ENCODE measurements around the gene FFAR4. TPM values are rescaled to one million over a fixed set of nuclear protein-coding genes. Genes with fewer than 3 reads are reported as not detected.
"Not testable (repeated sequence)": the region's sequence is repeated elsewhere in the genome, so short reads cannot be mapped to it uniquely, and the experiment has no call there.

Gene FFAR4
- total and polyA plus RNA-seq, 2 of the 4 experiments (the other 2 are of a cell fraction), result not detected

DNA sequence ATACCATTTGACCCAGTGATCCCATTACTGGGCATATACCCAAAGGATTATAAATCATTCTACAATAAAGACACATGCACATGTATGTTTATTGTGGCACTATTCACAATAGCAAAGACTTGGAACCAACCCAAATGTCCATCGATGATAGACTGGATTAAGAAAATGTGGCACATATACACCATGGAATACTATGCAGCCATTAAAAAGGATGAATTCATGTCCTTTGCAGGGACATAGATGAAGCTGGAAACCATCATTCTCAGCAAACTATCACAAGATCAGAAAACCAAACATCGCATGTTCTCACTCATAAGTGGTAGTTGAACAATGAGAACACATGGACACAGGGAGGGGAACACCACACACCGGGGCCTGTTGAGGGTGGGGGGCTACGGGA lies 25.6 kb upstream of the FFAR4 start:
- H3K9me1 ChIP-seq (ENCODE audit: insufficient read depth, low read length); in situ Hi-C loops (cut with MboI; ENCODE audit: low sequenced_read_pairs); H3K23ac ChIP-seq (ENCODE audit: low read depth, low read length); H3K27me3 ChIP-seq (ENCODE audit: control insufficient read depth, insufficient read depth, low read length); H3K14ac ChIP-seq (replicated peaks; ENCODE audit: low read depth, low read length); H3K4me3 ChIP-seq (ENCODE audit: insufficient read depth, low read depth, low read length); H4K20me1 ChIP-seq (ENCODE audit: insufficient read depth, low read length); CTCF ChIA-PET; dilution Hi-C loops (cut with HindIII; ENCODE audit: low sequenced_read_pairs, unreplicated experiment); intact Hi-C loops (cut with micrococcal nuclease); H3K36me3 ChIP-seq (ENCODE audit: control insufficient read depth, insufficient read depth, low read length); H3K27ac ChIP-seq (ENCODE audit: insufficient read depth, low read length); H4K8ac ChIP-seq (ENCODE audit: low read depth in 2 of 2, low read length in 2 of 2); H2AK5ac ChIP-seq (ENCODE audit: low read depth, low read length); H4K91ac ChIP-seq (ENCODE audit: insufficient read depth, low read depth, low read length); POLR2A ChIA-PET (ENCODE audit: unreplicated experiment); H4K5ac ChIP-seq (ENCODE audit: low read depth, low read length); BruUV-seq (replicated peaks); H3K4me1 ChIP-seq (ENCODE audit: control insufficient read depth, insufficient read depth, low read length); H3K9ac ChIP-seq (ENCODE audit: low read depth, low read length); H3K18ac ChIP-seq (ENCODE audit: low read depth, low read length); H3K9me3 ChIP-seq (ENCODE audit: control insufficient read depth, insufficient read depth, low read length); H2BK5ac ChIP-seq (ENCODE audit: low read depth, low read length, poor library complexity, severe bottlenecking); H2BK15ac ChIP-seq (ENCODE audit: low read depth, low read length); H2AK9ac ChIP-seq (replicated peaks; ENCODE audit: low read depth, low read length, poor library complexity); ATAC-seq (ENCODE audit: low read depth); H3K4ac ChIP-seq (ENCODE audit: low read depth, low read length); H2AFZ ChIP-seq (replicated peaks; ENCODE audit: low read length, poor library complexity); H3K56ac ChIP-seq (ENCODE audit: extremely low read depth, insufficient read depth, low read length); H2BK20ac ChIP-seq (ENCODE audit: low read depth, low read length); H3K4me2 ChIP-seq (ENCODE audit: low read depth, low read length); DNase-seq; H3K79me1 ChIP-seq (ENCODE audit: low read depth in 1 of 2, low read length in 2 of 2); H2BK120ac ChIP-seq (ENCODE audit: low read depth, low read length): not testable (repeated sequence)
- no CpG with 5 or more reads among the region's 4 CpGs for WGBS, 2 experiments (ENCODE audit: extremely low coverage in 2 of 2, insufficient read length in 1 of 2)
